HepG2 (cell line): Measurements from ENCODE around the gene EPB41L1. TPM values are rescaled to one million over a fixed set of nuclear protein-coding genes. Genes with fewer than 3 reads are reported as not detected.
A peak's percentile ranks its signal among the peaks of the same experiment; 100 is the strongest.

Experiments
- ATAC-seq: fragments of 200-7000 bp; cut with Tn5 transposase; 3 replicates; pipeline ENCODE4 v1.9.1; 2020; ENCODE audit warnings: mild to moderate bottlenecking, moderate library complexity
- BruUV-seq: library from RNA; stranded (reverse); fragments of 400-500 nt; replicated peaks from 2 replicates; lab custom pipeline; 2021; lab: Mats Ljungman, UMichigan
- CTCF ChIA-PET: fragments of 300-600 bp; formaldehyde crosslinking; extraction: SDS; loops from one replicate; lab custom pipeline; 2021; ENCODE audit warnings: low total read pairs, inconsistent platforms, low intra/inter-chr PET ratio; lab: Yijun Ruan, JAX
- POLR2A ChIA-PET: fragments of 350-600 bp; sonication (Branson Sonifier 250); formaldehyde crosslinking; loops from one replicate; lab custom pipeline; 2020; ENCODE audit warnings: antibody characterized with exemption, inconsistent platforms; lab: Yijun Ruan, JAX
- DNase-seq: peaks from one replicate; pipeline ENCODE4 v3.0.0-alpha.2; 2015; ENCODE audit warnings: low spot score
- FAIRE-seq: peaks from 3 replicates; lab custom pipeline; 2011; peaks lifted over from hg19 to GRCh38; lab: Jason Lieb, UNC
- H2AFZ ChIP-seq: one replicate; pipeline ENCODE4 v1.6.1; 2011; ENCODE audit warnings: low read length, inconsistent platforms
- H3K27ac ChIP-seq: fragments of 300-600 bp; 3 replicates; pipeline ENCODE4 v1.8.0; 2011; ENCODE audit warnings: mixed run types, mild to moderate bottlenecking, mixed read lengths, low read length, inconsistent platforms; ENCODE audit not compliant: insufficient read depth; ENCODE audit errors: extremely low read length
- H3K27me3 ChIP-seq, 2 experiments: fragments of 200-600 bp in 1 of 2; 2 replicates in 1 of 2; 3 replicates in 1 of 2; pipeline versions ENCODE4 v1.6.0 to v1.8.0; 2011; ENCODE audit warnings: low read length in 2 of 2, mild to moderate bottlenecking in 2 of 2, moderate library complexity in 2 of 2, inconsistent platforms in 1 of 2; ENCODE audit not compliant: insufficient read depth in 2 of 2, control insufficient read depth in 1 of 2
- H3K36me3 ChIP-seq, 2 experiments: fragments of 200-600 bp in 1 of 2; replicated peaks in 1 of 2; 2 replicates in 1 of 2; 3 replicates in 1 of 2; pipeline versions ENCODE4 v1.5.1 to v1.8.0; 2011; ENCODE audit warnings: low read length in 2 of 2, inconsistent platforms in 1 of 2; ENCODE audit not compliant: insufficient read depth in 2 of 2, control insufficient read depth in 1 of 2
- H3K4me1 ChIP-seq: 2 replicates; pipeline ENCODE4 v1.5.1; 2012; ENCODE audit warnings: low read length, inconsistent platforms; ENCODE audit not compliant: insufficient read depth
- H3K4me2 ChIP-seq: 2 replicates; pipeline ENCODE4 v1.6.0; 2011; ENCODE audit warnings: low read depth, low read length, inconsistent platforms
- H3K4me3 ChIP-seq, 3 experiments: fragments of 200-600 bp in 1 of 3; sonication (generic), shearing (Covaris generic) in 1 of 3; replicated peaks in 1 of 3; 2 replicates each; pipeline ENCODE4 v1.5.1; 2011 to 2016; ENCODE audit warnings: low read length in 3 of 3, inconsistent platforms in 2 of 3, low read depth in 2 of 3, mild to moderate bottlenecking in 2 of 3, control low read depth in 1 of 3, mixed read lengths in 1 of 3; ENCODE audit not compliant: insufficient read depth in 1 of 3
- H3K79me2 ChIP-seq: one replicate; pipeline ENCODE4 v1.6.1; 2011; ENCODE audit warnings: low read length, inconsistent platforms; ENCODE audit not compliant: insufficient read depth
- H3K9ac ChIP-seq: 2 replicates; pipeline ENCODE4 v1.6.0; 2011; ENCODE audit warnings: mild to moderate bottlenecking, low read depth, low read length, inconsistent platforms; ENCODE audit not compliant: insufficient read depth
- H3K9me3 ChIP-seq: 2 replicates; pipeline ENCODE4 v1.5.1; 2012; ENCODE audit warnings: mild to moderate bottlenecking, low read length
- H4K20me1 ChIP-seq: 2 replicates; pipeline ENCODE4 v1.6.0; 2011; ENCODE audit warnings: inconsistent platforms, mild to moderate bottlenecking, low read length, moderate library complexity; ENCODE audit not compliant: insufficient read depth
- DMAP1 ChIP-seq: IDR thresholded peaks from 2 replicates; pipeline ENCODE4 v1.6.1; 2016
- E2F5 ChIP-seq: sonication (generic); formaldehyde crosslinking; conservative IDR thresholded peaks from 2 replicates; pipeline ENCODE4 v1.4.0; 2020; ENCODE audit warnings: missing genetic modification reagents
- ETV6 ChIP-seq: sonication (generic); formaldehyde crosslinking; conservative IDR thresholded peaks from 2 replicates; pipeline ENCODE4 v1.4.0; 2020; ENCODE audit warnings: missing genetic modification reagents
- MBD4 ChIP-seq: IDR thresholded peaks from 2 replicates; pipeline ENCODE4 v1.6.1; 2012; ENCODE audit warnings: low read length, inconsistent platforms, borderline replicate concordance
- PRPF4 ChIP-seq: fragments of 200-400 bp; formaldehyde crosslinking; IDR thresholded peaks from 2 replicates; pipeline ENCODE4 v1.6.1; 2016; ENCODE audit warnings: low read length, low read depth; ENCODE audit not compliant: poor library complexity, severe bottlenecking
- RFX1 ChIP-seq: fragments of 450-650 bp; IDR thresholded peaks from 2 replicates; pipeline ENCODE4 v1.6.1; 2017
- RXRA ChIP-seq: sonication (generic); formaldehyde crosslinking; IDR thresholded peaks from 2 replicates; pipeline ENCODE4 v1.5.1; 2020; ENCODE audit warnings: missing genetic modification reagents
- SP2 ChIP-seq: sonication (generic); formaldehyde crosslinking; IDR thresholded peaks from 2 replicates; pipeline ENCODE4 v1.5.1; 2020; ENCODE audit warnings: mild to moderate bottlenecking, missing genetic modification reagents
- U2AF1 ChIP-seq: fragments of 200-400 bp; formaldehyde crosslinking; optimal IDR thresholded peaks from 2 replicates; pipeline ENCODE3; 2017; ENCODE audit warnings: mild to moderate bottlenecking, low read depth, low read length
- ZBTB38 ChIP-seq: sonication (generic); formaldehyde crosslinking; IDR thresholded peaks from 2 replicates; pipeline ENCODE4 v1.5.1; 2020; ENCODE audit warnings: mild to moderate bottlenecking, missing genetic modification reagents
- ZNF263 ChIP-seq: sonication (generic); formaldehyde crosslinking; IDR thresholded peaks from 2 replicates; pipeline ENCODE4 v1.4.0; 2020; ENCODE audit warnings: missing genetic modification reagents
- ZNF335 ChIP-seq: sonication (generic); formaldehyde crosslinking; IDR thresholded peaks from 2 replicates; pipeline ENCODE4 v1.4.0; 2020; ENCODE audit warnings: missing genetic modification reagents
- ZNF484 ChIP-seq: sonication (generic); formaldehyde crosslinking; IDR thresholded peaks from 2 replicates; pipeline ENCODE4 v1.5.1; 2020; ENCODE audit warnings: mild to moderate bottlenecking, low read depth, missing genetic modification reagents, borderline replicate concordance
- ZNF589 ChIP-seq: sonication (generic); formaldehyde crosslinking; conservative IDR thresholded peaks from 2 replicates; pipeline ENCODE4 v1.8.0; 2022; ENCODE audit warnings: mild to moderate bottlenecking, moderate library complexity, missing genetic modification reagents
- ZNF607 ChIP-seq: sonication (generic); formaldehyde crosslinking; IDR thresholded peaks from 2 replicates; pipeline ENCODE4 v1.5.1; 2020; ENCODE audit warnings: missing genetic modification reagents, mild to moderate bottlenecking, borderline replicate concordance
- ZNF724P ChIP-seq: sonication (generic); formaldehyde crosslinking; IDR thresholded peaks from 2 replicates; pipeline ENCODE4 v1.8.0; 2022; ENCODE audit warnings: missing genetic modification reagents, borderline replicate concordance
- WGBS: methylation state at CpG from one replicate; pipeline ENCODE4 v1.1.6; 2017; ENCODE audit warnings: low lambda C conversion rate; 5-methylcytosine and 5-hydroxymethylcytosine counted together
- in situ Hi-C: cut with HindIII; loops from 2 replicates; pipeline ENCODE4 v1.10.0; 2017; ENCODE audit warnings: low pct_unique_long_range_greater_than_20kb; ENCODE audit not compliant: extremely low pct_ligation_motif_present
- intact Hi-C: fragments of 100-400 bp; cut with micrococcal nuclease; formaldehyde crosslinking; loops from one replicate; pipeline ENCODE4 v1.10.0; 2022; ENCODE audit not compliant: unreplicated experiment
- polyA plus RNA-seq, 8 experiments: library from polyadenylated mRNA; depleted of rRNA in 3 of 8; stranded (reverse) in 7 of 8; unstranded in 1 of 8; fragments of >200 nt; fragmentation: Illumina TruSeq in 4 of 8; extraction: Trizol in 4 of 8; gene quantifications; 2 replicates each; pipeline versions ENCODE4 v1.2.1 to v1.2.3, GENCODE V29; 2011 to 2016; ENCODE audit warnings: low read depth in 4 of 8, missing spikeins in 1 of 8, mixed read lengths in 1 of 8; ENCODE audit not compliant: insufficient read depth in 1 of 8
- total RNA-seq, 5 experiments: library from RNA; depleted of rRNA; stranded (reverse); fragments of >200 nt; fragmentation: Illumina TruSeq; extraction: Trizol; gene quantifications; 2 replicates each; pipeline ENCODE4 v1.2.3, GENCODE V29; 2016; ENCODE audit warnings: low read depth in 1 of 5

The EPB41L1 gene
- total and polyA plus RNA-seq, 2 of the 13 experiments (the other 11 are each of a cell fraction or from before 2014, with no cell fraction given): 16.7 to 39.0 TPM

GRCh38 chr20:36173451-36173933 is 19.0 kb downstream of the EPB41L1 start:
- POLR2A ChIA-PET: no interaction called here
- no peak overlapping the region for H3K9ac ChIP-seq
- no peak for ATAC-seq

GRCh38 chr20:36175016-36175415 is 20.5 kb downstream of the EPB41L1 start:
- ATAC-seq: no peak
- POLR2A ChIA-PET: no interaction called here
- in situ Hi-C loops: no loop called here

More at GRCh38 chr20:36173451-36173933, 19.0 kb downstream of the EPB41L1 start:
- WGBS: 76% methylated on average over 11 of the region's 11 CpGs
- intact Hi-C loops: no loop called here
- Histone ChIP-seq H2AFZ (no peak overlapping the region), H3K4me3 (no peak overlapping the region), H3K27ac (no peak overlapping the region), H4K20me1 (no peaks in the 10 kb centered on the region), H3K4me1 (peaks cover 20% of the 10 kb centered on the region), H3K36me3 (peaks cover 21 to 32% of the 10 kb centered on the region in 2 experiments; a peak in 4 of 5 replicates), H3K79me2 (no peaks in the 10 kb centered on the region), H3K4me2 (no peak overlapping the region), H3K27me3 (no peaks in the 10 kb centered on the region), H3K9me3 (no peaks in the 10 kb centered on the region)
- DNase-seq: no peak
- no peak for FAIRE-seq
- in situ Hi-C loops: no loop called here
- CTCF ChIA-PET: no interaction called here
- TF ChIP-seq ZBTB38: peak; percentile 71
- no peak for TF ChIP-seq ZNF724P (CRISPR knock-in tag)
- peak; percentile 36; the same call in 1 of the 2 replicates for TF ChIP-seq ZNF263 (CRISPR knock-in tag)
- no peak for TF ChIP-seq ZNF335
- TF ChIP-seq RFX1: peak; percentile 50
- TF ChIP-seq RXRA (CRISPR knock-in tag): no peak
- no peak for TF ChIP-seq ZNF607
- TF ChIP-seq U2AF1: no peak
- TF ChIP-seq E2F5: no peak
- BruUV-seq: no TSS peak

More at GRCh38 chr20:36175016-36175415, 20.5 kb downstream of the EPB41L1 start:
- Histone ChIP-seq H2AFZ (no peak overlapping the region), H3K9me3 (no peaks in the 10 kb centered on the region), H3K4me2 (no peak overlapping the region), H3K27ac (no peak overlapping the region), H3K4me1 (peaks cover 6% of the 10 kb centered on the region; the same call in 1 of the 2 replicates), H3K79me2 (no peaks in the 10 kb centered on the region), H3K27me3 (no peaks in the 10 kb centered on the region), H3K4me3 (no peak overlapping the region), H3K9ac (no peak overlapping the region), H4K20me1 (no peaks in the 10 kb centered on the region), H3K36me3 (peaks cover 23 to 41% of the 10 kb centered on the region in 2 experiments; a peak in 4 of 5 replicates)
- WGBS: 85% methylated on average over 5 of the region's 5 CpGs
- TF ChIP-seq DMAP1 (no peak), ZNF484 (CRISPR knock-in tag) (no peak), MBD4 (no peak), PRPF4 (no peak), SP2 (CRISPR knock-in tag) (no peak), ETV6 (no peak), ZNF589 (CRISPR knock-in tag) (no peak)
- no peak for FAIRE-seq
- intact Hi-C loops: no loop called here
- no peak for DNase-seq
- no TSS peak for BruUV-seq
- CTCF ChIA-PET: no interaction called here
